GM12878 (cell line): ENCODE results near the gene TTL.

Experiments
- CHD4 ChIP-seq: fragments of 200-600 bp; sonication (generic); IDR thresholded peaks from 2 replicates; pipeline ENCODE4 v1.6.1; 2016; ENCODE audit warnings: mild to moderate bottlenecking
- CREB1 ChIP-seq: IDR thresholded peaks from 2 replicates; pipeline ENCODE4 v1.6.1; 2012; ENCODE audit warnings: low read depth, mild to moderate bottlenecking, inconsistent platforms
- EZH2 ChIP-seq: IDR thresholded peaks from 2 replicates; pipeline ENCODE4 v1.6.1; 2012; ENCODE audit warnings: low read depth, mild to moderate bottlenecking, control low read depth, inconsistent platforms, low read length, borderline replicate concordance; ENCODE audit not compliant: control insufficient read depth
- MTA3 ChIP-seq: IDR thresholded peaks from 2 replicates; pipeline ENCODE4 v1.6.1; 2012; ENCODE audit warnings: low read length, inconsistent platforms, borderline replicate concordance
- NFIC ChIP-seq: IDR thresholded peaks from 2 replicates; pipeline ENCODE4 v1.6.1; 2012; ENCODE audit warnings: low read depth, mild to moderate bottlenecking, inconsistent platforms, low read length, moderate library complexity
- NFYA ChIP-seq: IDR thresholded peaks from 2 replicates; pipeline ENCODE4 v1.6.1; 2011; ENCODE audit warnings: low read depth, mild to moderate bottlenecking, low read length, improper control_type of control experiment, borderline replicate concordance
- POLR2A ChIP-seq: IDR thresholded peaks from 2 replicates; pipeline ENCODE4 v1.6.1; 2011; ENCODE audit warnings: low read depth, mild to moderate bottlenecking, low read length
- POLR2AphosphoS5 ChIP-seq: IDR thresholded peaks from 2 replicates; pipeline ENCODE4 v1.6.1; 2011; ENCODE audit warnings: mild to moderate bottlenecking, low read length, inconsistent platforms
- ZNF384 ChIP-seq: IDR thresholded peaks from 2 replicates; pipeline ENCODE4 v1.6.1; 2012; ENCODE audit warnings: low read depth, mild to moderate bottlenecking, low read length, improper control_type of control experiment, borderline replicate concordance
- TF ChIP-seq, protein P1 (sequence below), 3 experiments: IDR thresholded peaks in 2 of 3; conservative IDR thresholded peaks in 1 of 3; 2 replicates each; pipeline ENCODE4 v1.5.1; 2011; ENCODE audit warnings: low read depth in 3 of 3, low read length in 3 of 3, mild to moderate bottlenecking in 3 of 3, control low read depth in 2 of 3, moderate library complexity in 2 of 3, inconsistent platforms in 1 of 3, mixed read lengths in 1 of 3; ENCODE audit not compliant: control insufficient read depth in 2 of 3, insufficient read depth in 1 of 3; ENCODE audit errors: extremely low read depth in 1 of 3
- TF ChIP-seq, protein P2 (sequence below): fragments of 450-650 bp; IDR thresholded peaks from 2 replicates; pipeline ENCODE4 v1.6.1; 2016; ENCODE audit warnings: mild to moderate bottlenecking

DNA sequence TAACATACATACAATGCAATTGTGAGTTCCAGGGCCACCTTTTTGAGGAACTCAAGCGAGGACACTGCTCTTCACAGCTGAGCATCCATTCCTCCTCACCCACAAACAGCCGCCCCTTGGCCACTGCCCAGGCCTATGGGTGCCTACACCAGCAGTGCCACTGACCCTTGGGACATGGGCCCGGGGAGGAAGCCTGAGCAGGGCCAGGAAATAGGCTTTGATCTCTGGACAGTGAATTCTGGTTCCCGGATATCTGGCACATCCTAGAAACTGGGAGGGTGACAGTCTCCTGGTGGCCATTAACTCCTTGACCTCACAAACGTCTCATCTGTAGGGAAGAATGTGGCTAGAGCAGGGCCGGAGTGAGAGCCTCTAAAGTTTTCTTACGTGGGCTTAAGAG lies 5.5 kb upstream of the TTL start:
- TF ChIP-seq, protein P1, sequence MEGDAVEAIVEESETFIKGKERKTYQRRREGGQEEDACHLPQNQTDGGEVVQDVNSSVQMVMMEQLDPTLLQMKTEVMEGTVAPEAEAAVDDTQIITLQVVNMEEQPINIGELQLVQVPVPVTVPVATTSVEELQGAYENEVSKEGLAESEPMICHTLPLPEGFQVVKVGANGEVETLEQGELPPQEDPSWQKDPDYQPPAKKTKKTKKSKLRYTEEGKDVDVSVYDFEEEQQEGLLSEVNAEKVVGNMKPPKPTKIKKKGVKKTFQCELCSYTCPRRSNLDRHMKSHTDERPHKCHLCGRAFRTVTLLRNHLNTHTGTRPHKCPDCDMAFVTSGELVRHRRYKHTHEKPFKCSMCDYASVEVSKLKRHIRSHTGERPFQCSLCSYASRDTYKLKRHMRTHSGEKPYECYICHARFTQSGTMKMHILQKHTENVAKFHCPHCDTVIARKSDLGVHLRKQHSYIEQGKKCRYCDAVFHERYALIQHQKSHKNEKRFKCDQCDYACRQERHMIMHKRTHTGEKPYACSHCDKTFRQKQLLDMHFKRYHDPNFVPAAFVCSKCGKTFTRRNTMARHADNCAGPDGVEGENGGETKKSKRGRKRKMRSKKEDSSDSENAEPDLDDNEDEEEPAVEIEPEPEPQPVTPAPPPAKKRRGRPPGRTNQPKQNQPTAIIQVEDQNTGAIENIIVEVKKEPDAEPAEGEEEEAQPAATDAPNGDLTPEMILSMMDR (IDR thresholded peaks at IDR 0.05 in 2 of 3, conservative IDR thresholded peaks at IDR 0.05 in 1 of 3; ENCODE audit: control insufficient read depth in 2 of 3, extremely low read depth in 1 of 3, insufficient read depth in 1 of 3, low read depth in 3 of 3, low read length in 3 of 3), result no peak
- TF ChIP-seq EZH2 (no peak), NFIC (no peak), CREB1 (no peak), POLR2A (no peak), MTA3 (no peak), POLR2AphosphoS5 (no peak), NFYA (no peak), CHD4 (no peak), ZNF384 (no peak)
- TF ChIP-seq, protein P2, sequence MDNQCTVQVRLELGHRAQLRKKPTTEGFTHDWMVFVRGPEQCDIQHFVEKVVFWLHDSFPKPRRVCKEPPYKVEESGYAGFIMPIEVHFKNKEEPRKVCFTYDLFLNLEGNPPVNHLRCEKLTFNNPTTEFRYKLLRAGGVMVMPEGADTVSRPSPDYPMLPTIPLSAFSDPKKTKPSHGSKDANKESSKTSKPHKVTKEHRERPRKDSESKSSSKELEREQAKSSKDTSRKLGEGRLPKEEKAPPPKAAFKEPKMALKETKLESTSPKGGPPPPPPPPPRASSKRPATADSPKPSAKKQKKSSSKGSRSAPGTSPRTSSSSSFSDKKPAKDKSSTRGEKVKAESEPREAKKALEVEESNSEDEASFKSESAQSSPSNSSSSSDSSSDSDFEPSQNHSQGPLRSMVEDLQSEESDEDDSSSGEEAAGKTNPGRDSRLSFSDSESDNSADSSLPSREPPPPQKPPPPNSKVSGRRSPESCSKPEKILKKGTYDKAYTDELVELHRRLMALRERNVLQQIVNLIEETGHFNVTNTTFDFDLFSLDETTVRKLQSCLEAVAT, result no peak
